KMS-11 (cell line): ENCODE measurements around the gene OAT.

ENCODE experiments used
- H2AFZ ChIP-seq: fragments of 200-600 bp; sonication (generic); 2 replicates; pipeline ENCODE4 v1.6.1; 2016; ENCODE audit warnings: antibody characterized with exemption, mixed run types, low read depth
- H3K27ac ChIP-seq: fragments of 200-600 bp; sonication (generic); 2 replicates; pipeline ENCODE4 v1.6.1; 2016; ENCODE audit warnings: mild to moderate bottlenecking, mixed run types
- H3K27me3 ChIP-seq: fragments of 200-600 bp; sonication (generic); 2 replicates; pipeline ENCODE4 v1.6.1; 2017; ENCODE audit warnings: mild to moderate bottlenecking, low read depth, mixed run types, moderate library complexity; ENCODE audit not compliant: insufficient read depth
- H3K36me3 ChIP-seq: fragments of 200-600 bp; sonication (generic); 2 replicates; pipeline ENCODE4 v1.6.1; 2017; ENCODE audit warnings: mild to moderate bottlenecking, mixed run types; ENCODE audit not compliant: insufficient read depth
- H3K4me1 ChIP-seq: fragments of 200-600 bp; sonication (generic); 2 replicates; pipeline ENCODE4 v1.6.1; 2016; ENCODE audit warnings: mild to moderate bottlenecking, low read depth, mixed run types; ENCODE audit not compliant: poor library complexity, severe bottlenecking
- H3K4me2 ChIP-seq: fragments of 200-600 bp; sonication (generic); 2 replicates; pipeline ENCODE4 v1.7.0; 2016; ENCODE audit warnings: mild to moderate bottlenecking, mixed run types
- H3K4me3 ChIP-seq: fragments of 200-600 bp; sonication (generic); IDR thresholded peaks from 2 replicates; pipeline ENCODE4 v1.6.1; 2017; ENCODE audit warnings: low read depth, low read length, mixed read lengths; ENCODE audit not compliant: insufficient read depth
- H3K79me2 ChIP-seq: fragments of 200-600 bp; sonication (generic); 2 replicates; pipeline ENCODE4 v1.6.1; 2016; ENCODE audit warnings: low read depth, mixed run types; ENCODE audit not compliant: insufficient read depth
- H3K9ac ChIP-seq: fragments of 200-600 bp; sonication (generic); 2 replicates; pipeline ENCODE4 v1.6.1; 2016; ENCODE audit warnings: mild to moderate bottlenecking, mixed run types
- H4K20me1 ChIP-seq: fragments of 200-600 bp; sonication (generic); 2 replicates; pipeline ENCODE4 v1.6.1; 2016; ENCODE audit warnings: mild to moderate bottlenecking, mixed run types; ENCODE audit not compliant: insufficient read depth
- TF ChIP-seq, protein P1 (sequence below): fragments of 200-600 bp; sonication (generic); conservative IDR thresholded peaks from 2 replicates; pipeline ENCODE4 v1.6.1; 2017; ENCODE audit warnings: low read depth, mild to moderate bottlenecking, antibody characterized with exemption, low read length, moderate library complexity, mixed read lengths

The OAT gene

DNA sequence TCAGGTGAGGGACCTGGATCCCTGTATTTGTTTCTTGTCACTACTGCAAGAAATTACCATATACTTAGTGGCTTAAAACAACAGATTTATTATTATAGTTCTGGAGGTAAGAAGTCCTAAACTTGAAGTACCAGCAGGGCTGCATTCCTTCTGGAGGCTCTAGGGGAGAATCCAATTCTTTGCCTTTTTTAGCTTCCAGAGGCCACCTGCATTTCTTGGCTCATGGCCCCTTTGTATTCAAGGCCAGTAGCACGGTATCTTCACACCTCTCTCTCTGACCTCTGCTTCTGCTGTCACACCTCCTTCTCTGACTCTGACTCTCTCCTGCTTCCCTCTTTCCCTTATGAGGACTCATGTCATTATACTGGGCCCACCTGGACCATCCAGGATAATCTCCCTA lies 40.7 kb upstream of the OAT start:
- Histone ChIP-seq H2AFZ (no peak overlapping the region), H3K36me3 (no peaks in the 10 kb centered on the region), H3K27ac (no peak overlapping the region), H3K79me2 (no peaks in the 10 kb centered on the region), H3K9ac (no peak overlapping the region), H3K4me3 (no peak overlapping the region), H3K4me2 (no peak overlapping the region), H4K20me1 (no peaks in the 10 kb centered on the region), H3K27me3 (no peaks in the 10 kb centered on the region), H3K4me1 (peaks cover 4% of the 10 kb centered on the region)
- TF ChIP-seq, protein P1, sequence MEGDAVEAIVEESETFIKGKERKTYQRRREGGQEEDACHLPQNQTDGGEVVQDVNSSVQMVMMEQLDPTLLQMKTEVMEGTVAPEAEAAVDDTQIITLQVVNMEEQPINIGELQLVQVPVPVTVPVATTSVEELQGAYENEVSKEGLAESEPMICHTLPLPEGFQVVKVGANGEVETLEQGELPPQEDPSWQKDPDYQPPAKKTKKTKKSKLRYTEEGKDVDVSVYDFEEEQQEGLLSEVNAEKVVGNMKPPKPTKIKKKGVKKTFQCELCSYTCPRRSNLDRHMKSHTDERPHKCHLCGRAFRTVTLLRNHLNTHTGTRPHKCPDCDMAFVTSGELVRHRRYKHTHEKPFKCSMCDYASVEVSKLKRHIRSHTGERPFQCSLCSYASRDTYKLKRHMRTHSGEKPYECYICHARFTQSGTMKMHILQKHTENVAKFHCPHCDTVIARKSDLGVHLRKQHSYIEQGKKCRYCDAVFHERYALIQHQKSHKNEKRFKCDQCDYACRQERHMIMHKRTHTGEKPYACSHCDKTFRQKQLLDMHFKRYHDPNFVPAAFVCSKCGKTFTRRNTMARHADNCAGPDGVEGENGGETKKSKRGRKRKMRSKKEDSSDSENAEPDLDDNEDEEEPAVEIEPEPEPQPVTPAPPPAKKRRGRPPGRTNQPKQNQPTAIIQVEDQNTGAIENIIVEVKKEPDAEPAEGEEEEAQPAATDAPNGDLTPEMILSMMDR = no peak

GRCh38 chr10:124458889-124459288 lies 40.2 kb upstream of the OAT start:
- no peak overlapping the region for H3K4me2 ChIP-seq
- no peaks in the 10 kb centered on the region for H4K20me1 ChIP-seq
- no peak overlapping the region for H3K27ac ChIP-seq
- TF ChIP-seq, protein P1 = no peak
- peaks cover 4% of the 10 kb centered on the region for H3K4me1 ChIP-seq
- no peak overlapping the region for H3K4me3 ChIP-seq
- H3K79me2 ChIP-seq = no peaks in the 10 kb centered on the region
- no peak overlapping the region for H3K9ac ChIP-seq
- H3K27me3 ChIP-seq = no peaks in the 10 kb centered on the region
- no peaks in the 10 kb centered on the region for H3K36me3 ChIP-seq
- no peak overlapping the region for H2AFZ ChIP-seq

- Histone ChIP-seq H3K9ac (no peak overlapping the region), H3K79me2 (no peaks in the 10 kb centered on the region), H3K4me1 (peaks cover 4% of the 10 kb centered on the region), H3K4me2 (no peak overlapping the region), H3K4me3 (no peak overlapping the region), H3K27me3 (no peaks in the 10 kb centered on the region), H2AFZ (no peak overlapping the region), H3K27ac (no peak overlapping the region), H3K36me3 (no peaks in the 10 kb centered on the region), H4K20me1 (no peaks in the 10 kb centered on the region)
- TF ChIP-seq, protein P1 = no peak
Measured at GRCh38 chr10:124458473-124458872, 39.8 kb upstream of the OAT start.

DNA sequence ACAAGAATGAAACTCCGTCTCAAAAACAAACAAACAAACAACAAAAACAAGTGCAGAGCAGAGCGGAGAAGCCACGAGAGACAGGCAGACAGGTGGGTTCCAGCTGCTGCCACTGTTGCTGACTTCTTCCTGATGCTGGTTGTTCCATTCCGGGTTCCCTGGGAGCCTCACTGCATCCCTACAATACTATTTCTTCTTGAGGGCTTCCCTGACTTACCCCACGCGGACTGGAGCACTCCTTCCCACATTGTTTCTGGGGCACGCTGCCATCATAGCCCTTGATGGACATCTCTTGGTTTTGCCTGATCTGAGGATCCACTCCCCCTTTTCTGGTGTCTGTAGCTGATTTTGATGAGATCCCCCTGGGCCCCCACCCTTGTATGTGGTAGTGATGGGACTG lies 36.7 kb upstream of the OAT start:
- H3K4me1 ChIP-seq = no peaks in the 10 kb centered on the region
- no peak overlapping the region for H3K4me2 ChIP-seq
- TF ChIP-seq, protein P1 = no peak
- no peak overlapping the region for H2AFZ ChIP-seq
- no peak overlapping the region for H3K27ac ChIP-seq
- peaks cover 8% of the 10 kb centered on the region; the same call in 1 of the 2 replicates for H3K27me3 ChIP-seq
- H3K9ac ChIP-seq = no peak overlapping the region
- no peaks in the 10 kb centered on the region for H3K79me2 ChIP-seq
- H4K20me1 ChIP-seq = no peaks in the 10 kb centered on the region
- H3K36me3 ChIP-seq = no peaks in the 10 kb centered on the region
- H3K4me3 ChIP-seq = no peak overlapping the region
